Stimulated activated CD8-positive, alpha-beta memory T cell treated with anti-CD3 and anti-CD28 coated beads, Interleukin-4, amount 100 ng/mL, for 24 hours (primary cell): ENCODE results near the gene RMND5A.

Experiments
- DNase-seq: peaks from one replicate; pipeline ENCODE4 v3.0.0-alpha.2; 2020; ENCODE audit warnings: low read depth

RMND5A gene

GRCh38 chr2:86791573-86791972 is 71.5 kb downstream of the RMND5A start:
- no peak for DNase-seq

GRCh38 chr2:86793752-86794151 is 73.7 kb downstream of the RMND5A start:
- no peak for DNase-seq

GRCh38 chr2:86794861-86795260 is 74.8 kb downstream of the RMND5A start:
- no peak for DNase-seq

GRCh38 chr2:86800856-86801567 is 80.9 kb downstream of the RMND5A start:
- no peak for DNase-seq

- no peak for DNase-seq
Measured at GRCh38 chr2:86806059-86806857, 86.2 kb downstream of the RMND5A start.

GRCh38 chr2:86807133-86807467 is 87.0 kb downstream of the RMND5A start:
- no peak for DNase-seq

- DNase-seq = peak; percentile 66
Measured at GRCh38 chr2:86807468-86808275, 87.6 kb downstream of the RMND5A start.

GRCh38 chr2:86808315-86809161 is 88.4 kb downstream of the RMND5A start:
- peak; percentile 89 for DNase-seq

- DNase-seq = no peak
Measured at GRCh38 chr2:86809481-86810121, 89.5 kb downstream of the RMND5A start.

GRCh38 chr2:86815611-86816010 is 95.5 kb downstream of the RMND5A start:
- no peak for DNase-seq

GRCh38 chr2:86818114-86818801 is 98.2 kb downstream of the RMND5A start:
- DNase-seq = no peak

- DNase-seq = no peak
Measured at GRCh38 chr2:86818957-86819356, 98.9 kb downstream of the RMND5A start.

GRCh38 chr2:86821306-86821705 is 101.2 kb downstream of the RMND5A start:
- no peak for DNase-seq

GRCh38 chr2:86821842-86822241 is 101.8 kb downstream of the RMND5A start:
- DNase-seq = no peak

GRCh38 chr2:86822668-86823345 is 102.7 kb downstream of the RMND5A start:
- no peak for DNase-seq

GRCh38 chr2:86825036-86825692 is 105.1 kb downstream of the RMND5A start:
- no peak for DNase-seq

GRCh38 chr2:86825693-86826381 is 105.7 kb downstream of the RMND5A start:
- no peak for DNase-seq

GRCh38 chr2:86826951-86827350 is 106.9 kb downstream of the RMND5A start:
- no peak for DNase-seq
